ENCODE results near the gene SIDT2. TPM values are rescaled to one million over a fixed set of nuclear protein-coding genes. Genes with fewer than 3 reads are reported as not detected.

SIDT2 gene
- total and polyA plus RNA-seq, 2 of the 8 experiments (the other 6 are each of a cell fraction or from before 2014, with no cell fraction given), result 18.5 to 21.1 TPM

GRCh38 chr11:117214404-117215110 is 36.0 kb downstream of the SIDT2 start:
- Histone ChIP-seq H3K23me2 (ENCODE audit: low read depth, low read length) (no peaks in the 10 kb centered on the region), H3K9me3 (ENCODE audit: insufficient read depth in 2 of 2, low read depth in 1 of 2, low read length in 1 of 2) (no peaks in the 10 kb centered on the region), H3K23ac (ENCODE audit: insufficient read length) (no peak overlapping the region), H3K4me1 (replicated peaks in 1 of 4; ENCODE audit: control insufficient read depth in 3 of 4, insufficient read depth in 4 of 4, low read length in 3 of 4) (no peaks in the 10 kb centered on the region), H2BK120ac (replicated peaks; ENCODE audit: low read depth, low read length) (no peak overlapping the region), H3K4me2 (ENCODE audit: insufficient read depth in 1 of 2, low read depth in 2 of 2, low read length in 2 of 2) (no peak overlapping the region), H2BK20ac (ENCODE audit: low read length) (no peak overlapping the region), H2AK5ac (ENCODE audit: low read depth, low read length) (no peak overlapping the region), H2BK5ac (ENCODE audit: low read depth, low read length) (no peak overlapping the region), H3K27ac (ENCODE audit: low read depth, low read length) (no peak overlapping the region), H3K4ac (replicated peaks; ENCODE audit: insufficient read length, low read depth, low read length) (no peak overlapping the region), H2AFZ (ENCODE audit: low read length) (no peak overlapping the region), H3K9ac (replicated peaks in 1 of 4; ENCODE audit: extremely low read depth in 1 of 4, low read depth in 3 of 4, low read length in 3 of 4) (no peak overlapping the region), H4K5ac (ENCODE audit: insufficient read length, low read depth, low read length) (no peak overlapping the region), H2BK15ac (ENCODE audit: low read length) (no peak overlapping the region), H3K36me3 (ENCODE audit: control insufficient read depth in 2 of 4, insufficient read depth in 4 of 4, low read length in 3 of 4) (peaks cover 8 to 26% (median 17%) of the 10 kb centered on the region in 4 experiments; a peak in 7 of 8 replicates), H4K8ac (ENCODE audit: extremely low read depth, insufficient read depth, low read length) (no peak overlapping the region), H3K56ac (replicated peaks; ENCODE audit: insufficient read length, low read depth, low read length) (no peak overlapping the region), H4K91ac (replicated peaks; ENCODE audit: insufficient read length, low read length) (no peak overlapping the region), H3K4me3 (ENCODE audit: extremely low read depth in 1 of 4, insufficient read depth in 2 of 4, low read depth in 3 of 4, low read length in 4 of 4) (no peak overlapping the region), H3K14ac (ENCODE audit: insufficient read length) (no peak overlapping the region), H3K27me3 (replicated peaks in 1 of 4; ENCODE audit: control insufficient read depth in 3 of 4, extremely low read depth in 1 of 4, insufficient read depth in 3 of 4, low read length in 3 of 4) (no peaks in the 10 kb centered on the region), H4K20me1 (replicated peaks in 1 of 2; ENCODE audit: control insufficient read depth in 1 of 2, insufficient read depth in 2 of 2, low read length in 2 of 2) (peaks cover 0 to 4% of the 10 kb centered on the region in 2 experiments), H2BK12ac (ENCODE audit: low read depth, low read length) (no peak overlapping the region), H3K79me2 (ENCODE audit: control insufficient read depth in 1 of 2, insufficient read depth in 2 of 2, low read length in 2 of 2) (no peaks in the 10 kb centered on the region; a peak in 1 of 4 replicates), H3K18ac (ENCODE audit: extremely low read depth, low read length) (no peak overlapping the region), H3K79me1 (ENCODE audit: low read depth, low read length) (no peaks in the 10 kb centered on the region)
- WGBS, 2 experiments (ENCODE audit: extremely low coverage in 1 of 2, insufficient coverage in 1 of 2, insufficient read length in 1 of 2, insufficient replicate concordance in 2 of 2, low coverage in 1 of 2, low lambda C conversion rate in 2 of 2, missing lambda C conversion rate in 1 of 2), result 91% methylated on average over 7 of the region's 7 CpGs; no CpG with 5 or more reads in 1 of the 2 experiments
- FAIRE-seq (no peak), DNase-seq (ENCODE audit: low read depth in 1 of 2, low spot score in 2 of 2) (no peak)
- TF ChIP-seq NRF1 (IDR thresholded peaks at IDR 0.05; ENCODE audit: low read depth, low read length), result no peak
- no peak for TF ChIP-seq HDAC6 (IDR thresholded peaks at IDR 0.05; ENCODE audit: low read depth, low read length)
- no peak for TF ChIP-seq SAP30 (IDR thresholded peaks at IDR 0.05; ENCODE audit: insufficient read depth, insufficient replicate concordance, low read length)
- no peak for TF ChIP-seq SP1 (IDR thresholded peaks at IDR 0.05; ENCODE audit: low read depth, low read length)
- no peak for TF ChIP-seq TEAD4 (IDR thresholded peaks at IDR 0.05; ENCODE audit: low read depth, low read length)
- no peak for TF ChIP-seq CHD1 (IDR thresholded peaks at IDR 0.05; ENCODE audit: low read depth, low read length)
- no peak for TF ChIP-seq RBBP5 (IDR thresholded peaks at IDR 0.05; ENCODE audit: borderline replicate concordance, low read depth, low read length)
- TF ChIP-seq, protein P1, sequence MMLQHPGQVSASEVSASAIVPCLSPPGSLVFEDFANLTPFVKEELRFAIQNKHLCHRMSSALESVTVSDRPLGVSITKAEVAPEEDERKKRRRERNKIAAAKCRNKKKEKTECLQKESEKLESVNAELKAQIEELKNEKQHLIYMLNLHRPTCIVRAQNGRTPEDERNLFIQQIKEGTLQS (IDR thresholded peaks at IDR 0.05; ENCODE audit: insufficient read depth, low read depth, low read length), result no peak
- ChIA-PET POLR2A (ENCODE audit: partially characterized antibody) (interaction anchor here (0.8 to 5.1 kb wide), 3 partner anchors 8 to 15 kb away, joined by 4 to 47 read pairs (median 6); partner anchors contain the start of gene TAGLN), CTCF (ENCODE audit: partially characterized antibody) (interaction anchor here (0.8 to 25.0 kb wide), 6 partner anchors 8 to 43 kb away, joined by 3 to 449 read pairs (median 34); partner anchors contain the start of gene TAGLN)

Data from H1 (cell line).